Activated B cell treated with CpG ODN at 0.5 μM for 24 hours (primary cell): ENCODE results near the gene TM4SF20. TPM values are rescaled to one million over a fixed set of nuclear protein-coding genes. Genes with fewer than 3 reads are reported as not detected.

Experiments used
- ATAC-seq: fragments of 200-7000 bp; cut with Tn5 transposase; one replicate; pipeline ENCODE4 v1.10.0; 2021; ENCODE audit warnings: low read depth, mild to moderate bottlenecking, moderate library complexity
- CTCF ChIA-PET: fragments of 350-600 bp; sonication (Branson Sonifier 250); formaldehyde crosslinking; loops from one replicate; lab custom pipeline; 2021; ENCODE audit warnings: antibody characterized with exemption; lab: Charles Lee
- POLR2A ChIA-PET: fragments of 350-600 bp; sonication (Branson Sonifier 250); formaldehyde crosslinking; loops from one replicate; lab custom pipeline; 2021; ENCODE audit warnings: antibody characterized with exemption; lab: Charles Lee
- DNase-seq: peaks from one replicate; pipeline ENCODE4 v3.0.0; 2022
- H3K27ac Mint-ChIP-seq: one replicate; pipeline ENCODE4 v1.8.0; 2020; ENCODE audit warnings: mixed read lengths
- H3K27me3 Mint-ChIP-seq: one replicate; pipeline ENCODE4 v1.8.0; 2021; ENCODE audit warnings: mixed read lengths
- H3K36me3 Mint-ChIP-seq: one replicate; pipeline ENCODE4 v1.8.0; 2021; ENCODE audit warnings: low read depth, mixed read lengths
- H3K4me1 Mint-ChIP-seq: one replicate; pipeline ENCODE4 v1.8.0; 2021; ENCODE audit warnings: mixed read lengths
- H3K4me3 Mint-ChIP-seq: one replicate; pipeline ENCODE4 v1.8.0; 2020; ENCODE audit warnings: mild to moderate bottlenecking, mixed read lengths
- H3K9me3 Mint-ChIP-seq: one replicate; pipeline ENCODE4 v1.8.0; 2020; ENCODE audit warnings: mixed read lengths
- intact Hi-C: fragments of 100-400 bp; cut with micrococcal nuclease; formaldehyde crosslinking; loops from one replicate; pipeline ENCODE4 v1.15.1; 2024
- total RNA-seq: library from RNA; stranded (reverse); gene quantifications from 2 replicates; pipeline ENCODE4 v1.2.3, GENCODE V29; 2022
- TF ChIP-seq, protein P1 (sequence below): fragments of 200-600 bp; IDR thresholded peaks from one replicate; pipeline ENCODE4 v1.8.0; 2022; ENCODE audit warnings: antibody characterized with exemption, mild to moderate bottlenecking

TM4SF20 gene
- total RNA-seq, 1 donor from 2014 or later = not detected

GRCh38 chr2:227347117-227347516 is 32.0 kb downstream of the TM4SF20 start:
- Mint-ChIP-seq H3K9me3 (no peaks in the 10 kb centered on the region), H3K4me3 (no peak overlapping the region), H3K27ac (no peak overlapping the region), H3K4me1 (peaks cover 6% of the 10 kb centered on the region), H3K27me3 (no peaks in the 10 kb centered on the region), H3K36me3 (peaks cover 58% of the 10 kb centered on the region)
- ChIA-PET POLR2A (no interaction called here), CTCF (interaction anchor here (1.8 kb wide), 1 partner anchor 419 kb away, joined by 6 read pairs; no protein-coding TSS in a partner anchor)
- TF ChIP-seq, protein P1, sequence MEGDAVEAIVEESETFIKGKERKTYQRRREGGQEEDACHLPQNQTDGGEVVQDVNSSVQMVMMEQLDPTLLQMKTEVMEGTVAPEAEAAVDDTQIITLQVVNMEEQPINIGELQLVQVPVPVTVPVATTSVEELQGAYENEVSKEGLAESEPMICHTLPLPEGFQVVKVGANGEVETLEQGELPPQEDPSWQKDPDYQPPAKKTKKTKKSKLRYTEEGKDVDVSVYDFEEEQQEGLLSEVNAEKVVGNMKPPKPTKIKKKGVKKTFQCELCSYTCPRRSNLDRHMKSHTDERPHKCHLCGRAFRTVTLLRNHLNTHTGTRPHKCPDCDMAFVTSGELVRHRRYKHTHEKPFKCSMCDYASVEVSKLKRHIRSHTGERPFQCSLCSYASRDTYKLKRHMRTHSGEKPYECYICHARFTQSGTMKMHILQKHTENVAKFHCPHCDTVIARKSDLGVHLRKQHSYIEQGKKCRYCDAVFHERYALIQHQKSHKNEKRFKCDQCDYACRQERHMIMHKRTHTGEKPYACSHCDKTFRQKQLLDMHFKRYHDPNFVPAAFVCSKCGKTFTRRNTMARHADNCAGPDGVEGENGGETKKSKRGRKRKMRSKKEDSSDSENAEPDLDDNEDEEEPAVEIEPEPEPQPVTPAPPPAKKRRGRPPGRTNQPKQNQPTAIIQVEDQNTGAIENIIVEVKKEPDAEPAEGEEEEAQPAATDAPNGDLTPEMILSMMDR = no peak
- DNase-seq (no peak), ATAC-seq (no peak)
- intact Hi-C loops = no loop called here

- H3K4me1 Mint-ChIP-seq = no peaks in the 10 kb centered on the region
- H3K4me3 Mint-ChIP-seq = no peak overlapping the region
- no peak for DNase-seq
- no peak for ATAC-seq
- H3K27me3 Mint-ChIP-seq = no peaks in the 10 kb centered on the region
- TF ChIP-seq, protein P1 = no peak
- H3K36me3 Mint-ChIP-seq = peaks cover 61% of the 10 kb centered on the region
- ChIA-PET POLR2A (no interaction called here), CTCF (no interaction called here)
- H3K27ac Mint-ChIP-seq = no peak overlapping the region
- intact Hi-C loops = no loop called here
- H3K9me3 Mint-ChIP-seq = no peaks in the 10 kb centered on the region
Observed at GRCh38 chr2:227344231-227344630, 34.9 kb downstream of the TM4SF20 start.

DNA sequence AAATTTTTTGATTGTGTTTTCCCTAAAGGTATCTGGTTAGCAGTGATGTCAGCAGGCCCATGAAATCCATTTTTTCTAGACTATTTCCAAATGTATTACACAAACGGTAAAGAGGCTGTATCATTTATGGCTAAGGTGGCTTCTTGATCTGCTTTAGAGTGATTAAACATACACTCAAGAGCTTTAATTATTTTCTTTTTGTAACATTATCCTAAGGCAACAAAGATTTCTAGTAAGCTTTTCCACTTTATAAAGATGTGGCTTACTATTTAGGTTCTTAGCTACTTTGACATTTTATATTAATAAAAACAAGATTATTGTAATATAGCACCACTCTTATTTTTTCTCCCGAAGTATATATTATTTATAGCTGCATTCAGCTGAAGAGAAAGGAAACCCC is 37.6 kb downstream of the TM4SF20 start:
- TF ChIP-seq, protein P1 = no peak
- no peak overlapping the region for H3K27ac Mint-ChIP-seq
- H3K4me3 Mint-ChIP-seq = no peak overlapping the region
- ChIA-PET POLR2A (no interaction called here), CTCF (no interaction called here)
- no peaks in the 10 kb centered on the region for H3K27me3 Mint-ChIP-seq
- ATAC-seq (no peak), DNase-seq (no peak)
- intact Hi-C loops = no loop called here
- peaks cover 59% of the 10 kb centered on the region for H3K36me3 Mint-ChIP-seq
- H3K4me1 Mint-ChIP-seq = no peaks in the 10 kb centered on the region
- no peaks in the 10 kb centered on the region for H3K9me3 Mint-ChIP-seq

GRCh38 chr2:227340106-227340505 is 39.0 kb downstream of the TM4SF20 start:
- no peaks in the 10 kb centered on the region for H3K27me3 Mint-ChIP-seq
- no peak overlapping the region for H3K27ac Mint-ChIP-seq
- H3K9me3 Mint-ChIP-seq = no peaks in the 10 kb centered on the region
- ChIA-PET CTCF (no interaction called here), POLR2A (no interaction called here)
- H3K4me3 Mint-ChIP-seq = no peak overlapping the region
- DNase-seq (no peak), ATAC-seq (no peak)
- no peaks in the 10 kb centered on the region for H3K4me1 Mint-ChIP-seq
- intact Hi-C loops = no loop called here
- H3K36me3 Mint-ChIP-seq = peaks cover 62% of the 10 kb centered on the region
- TF ChIP-seq, protein P1 = no peak

- ChIA-PET POLR2A (no interaction called here), CTCF (no interaction called here)
- intact Hi-C loops = no loop called here
- Mint-ChIP-seq H3K36me3 (peaks cover 69% of the 10 kb centered on the region), H3K4me1 (no peaks in the 10 kb centered on the region), H3K27ac (no peak overlapping the region), H3K4me3 (no peak overlapping the region), H3K9me3 (no peaks in the 10 kb centered on the region), H3K27me3 (no peaks in the 10 kb centered on the region)
- TF ChIP-seq, protein P1 = no peak
- no peak for ATAC-seq
- DNase-seq = no peak
Observed at GRCh38 chr2:227339098-227339599, 40.0 kb downstream of the TM4SF20 start.
